Activated naive CD4-positive, alpha-beta T cell treated with anti-CD3 and anti-CD28 coated beads for 36 hours (primary cell): ENCODE results near the gene PCNX1. TPM values are rescaled to one million over a fixed set of nuclear protein-coding genes. Genes with fewer than 3 reads are reported as not detected.

ENCODE experiments used
- CTCF ChIA-PET: fragments of 350-600 bp; sonication (Branson Sonifier 250); formaldehyde crosslinking; loops from one replicate; lab custom pipeline; 2021; ENCODE audit warnings: antibody characterized with exemption; lab: Charles Lee
- DNase-seq: peaks from one replicate; pipeline ENCODE4 v3.0.0-alpha.2; 2020
- H3K27ac Mint-ChIP-seq: one replicate; pipeline ENCODE4 v1.8.0; 2021; ENCODE audit warnings: mild to moderate bottlenecking, mixed read lengths
- H3K27me3 Mint-ChIP-seq: one replicate; pipeline ENCODE4 v1.8.0; 2021; ENCODE audit warnings: low read depth, mixed read lengths
- H3K36me3 Mint-ChIP-seq: one replicate; pipeline ENCODE4 v1.8.0; 2021; ENCODE audit warnings: low read depth, mixed read lengths
- H3K4me1 Mint-ChIP-seq: one replicate; pipeline ENCODE4 v1.8.0; 2021; ENCODE audit warnings: low read depth, mixed read lengths
- H3K4me3 Mint-ChIP-seq: one replicate; pipeline ENCODE4 v1.8.0; 2021; ENCODE audit warnings: mild to moderate bottlenecking, moderate library complexity, mixed read lengths
- H3K9me3 Mint-ChIP-seq: one replicate; pipeline ENCODE4 v1.8.0; 2021; ENCODE audit warnings: mixed read lengths
- intact Hi-C: fragments of 100-400 bp; cut with micrococcal nuclease; formaldehyde crosslinking; loops from one replicate; pipeline ENCODE4 v1.15.1; 2023
- total RNA-seq, 2 experiments: library from RNA; stranded (reverse); gene quantifications; one replicate each; pipeline ENCODE4 v1.2.3, GENCODE V29; 2021

Gene PCNX1
- total RNA-seq, 2 experiments from 2014 or later = 51.9 to 63.1 TPM

DNA sequence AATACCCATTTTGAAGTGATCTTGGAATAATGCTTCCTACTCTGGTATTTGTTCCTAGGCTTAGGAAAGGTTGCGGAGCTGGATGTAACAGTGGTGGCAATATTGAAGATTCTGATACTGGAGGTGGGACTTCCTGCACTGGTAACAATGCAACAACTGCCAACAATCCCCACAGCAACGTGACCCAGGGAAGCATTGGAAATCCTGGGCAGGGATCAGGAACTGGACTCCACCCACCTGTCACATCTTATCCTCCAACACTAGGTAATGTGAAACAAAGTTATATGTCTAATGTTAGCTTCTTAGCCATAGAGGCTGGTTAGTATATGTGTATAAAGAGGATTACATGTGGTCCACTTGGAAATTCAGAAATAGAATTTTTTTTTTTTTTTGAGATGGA lies 197.9 kb downstream of the PCNX1 start:
- CTCF ChIA-PET = interaction anchor here (0.7 to 4.0 kb wide), 7 partner anchors 10 to 647 kb away, joined by 3 to 18 read pairs (median 4); no protein-coding TSS in a partner anchor
- no peaks in the 10 kb centered on the region for H3K9me3 Mint-ChIP-seq
- H3K36me3 Mint-ChIP-seq = peaks cover 30% of the 10 kb centered on the region
- no peak overlapping the region for H3K4me3 Mint-ChIP-seq
- H3K27me3 Mint-ChIP-seq = no peaks in the 10 kb centered on the region
- H3K27ac Mint-ChIP-seq = no peak overlapping the region
- no peak for DNase-seq
- intact Hi-C loops = no loop called here
- no peaks in the 10 kb centered on the region for H3K4me1 Mint-ChIP-seq

DNA sequence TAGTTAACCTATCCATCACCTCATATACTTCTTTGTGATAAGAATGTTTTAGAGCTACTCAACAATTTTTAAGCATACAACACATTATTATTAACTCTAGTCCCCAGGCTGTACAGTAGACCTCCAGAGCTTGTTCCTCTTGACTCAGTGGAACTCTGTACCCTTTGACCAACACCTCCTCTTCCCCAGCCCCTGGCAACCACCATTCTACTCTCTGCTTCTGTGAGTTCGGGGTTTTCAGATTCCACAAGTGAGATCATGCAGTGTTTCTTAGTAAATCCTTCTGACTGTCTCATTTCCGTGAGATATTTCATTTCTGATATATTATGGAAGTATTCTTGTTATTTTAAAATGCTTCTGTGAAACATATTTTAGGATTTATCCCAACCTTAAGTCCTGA lies 200.7 kb downstream of the PCNX1 start:
- no peaks in the 10 kb centered on the region for H3K27me3 Mint-ChIP-seq
- CTCF ChIA-PET = interaction anchor here (0.6 kb wide), 2 partner anchors 33 to 411 kb away, joined by 4 read pairs; no protein-coding TSS in a partner anchor
- DNase-seq = no peak
- intact Hi-C loops = no loop called here
- no peaks in the 10 kb centered on the region for H3K9me3 Mint-ChIP-seq
- peaks cover 29% of the 10 kb centered on the region for H3K36me3 Mint-ChIP-seq
- no peak overlapping the region for H3K4me3 Mint-ChIP-seq
- H3K27ac Mint-ChIP-seq = peak overlapping the region; percentile 44
- H3K4me1 Mint-ChIP-seq = no peaks in the 10 kb centered on the region

DNA sequence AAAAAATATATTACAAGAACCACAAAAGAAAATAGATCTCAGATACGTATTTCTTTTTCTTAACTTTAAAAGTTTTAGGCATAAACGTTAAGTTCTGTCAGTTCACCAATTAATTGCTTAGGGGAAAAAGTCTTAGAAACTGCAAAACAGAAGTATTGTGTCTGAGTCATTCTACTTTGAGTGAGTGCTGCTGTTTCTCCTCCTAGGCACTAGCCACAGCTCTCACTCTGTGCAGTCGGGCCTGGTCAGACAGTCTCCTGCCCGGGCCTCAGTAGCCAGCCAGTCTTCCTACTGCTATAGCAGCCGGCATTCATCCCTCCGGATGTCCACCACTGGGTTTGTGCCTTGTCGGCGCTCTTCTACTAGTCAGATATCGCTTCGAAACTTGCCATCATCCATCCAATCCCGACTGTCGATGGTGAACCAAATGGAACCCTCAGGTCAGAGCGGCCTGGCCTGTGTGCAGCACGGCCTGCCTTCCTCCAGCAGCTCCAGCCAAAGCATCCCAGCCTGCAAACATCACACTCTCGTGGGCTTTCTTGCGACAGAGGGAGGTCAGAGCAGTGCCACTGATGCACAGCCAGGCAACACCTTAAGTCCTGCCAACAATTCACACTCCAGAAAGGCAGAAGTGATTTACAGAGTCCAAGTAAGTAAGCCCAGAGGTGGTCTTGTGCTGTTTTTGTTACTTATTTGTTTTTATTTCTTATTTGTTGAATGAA lies 201.3 kb downstream of the PCNX1 start:
- Mint-ChIP-seq H3K9me3 (no peaks in the 10 kb centered on the region), H3K36me3 (peaks cover 26% of the 10 kb centered on the region), H3K27ac (no peak overlapping the region), H3K27me3 (no peaks in the 10 kb centered on the region), H3K4me3 (no peak overlapping the region), H3K4me1 (no peaks in the 10 kb centered on the region)
- DNase-seq = no peak
- intact Hi-C loops = no loop called here
- CTCF ChIA-PET = interaction anchor here (0.6 kb wide), 1 partner anchor 34 kb away, joined by 4 read pairs; no protein-coding TSS in a partner anchor

DNA sequence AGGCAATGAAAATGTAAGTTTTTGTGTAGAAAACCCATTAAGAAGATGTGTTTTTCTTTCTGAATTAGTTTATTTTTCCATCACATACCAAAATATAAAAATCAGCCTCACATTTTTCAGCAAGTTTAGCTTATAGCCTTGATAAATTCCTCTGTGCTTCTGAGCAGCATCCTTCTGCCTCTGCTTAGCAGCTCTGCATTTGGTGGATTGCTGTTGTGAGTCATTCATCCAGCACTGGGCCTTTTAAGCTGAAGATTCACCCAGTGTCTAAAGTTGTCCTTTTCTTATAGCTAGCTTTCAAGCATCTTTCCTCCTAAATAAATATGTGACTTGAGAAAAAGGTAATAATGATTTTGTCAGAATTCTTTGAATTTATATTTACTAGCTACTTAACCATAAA lies 206.1 kb downstream of the PCNX1 start:
- Mint-ChIP-seq H3K9me3 (no peaks in the 10 kb centered on the region), H3K27me3 (no peaks in the 10 kb centered on the region), H3K4me3 (no peak overlapping the region), H3K4me1 (peaks cover 8% of the 10 kb centered on the region), H3K36me3 (peaks cover 15% of the 10 kb centered on the region), H3K27ac (no peak overlapping the region)
- intact Hi-C loops = no loop called here
- no peak for DNase-seq
- CTCF ChIA-PET = interaction anchor here (0.6 to 1.2 kb wide), 2 partner anchors 9 to 47 kb away, joined by 3 to 7 read pairs; no protein-coding TSS in a partner anchor

DNA sequence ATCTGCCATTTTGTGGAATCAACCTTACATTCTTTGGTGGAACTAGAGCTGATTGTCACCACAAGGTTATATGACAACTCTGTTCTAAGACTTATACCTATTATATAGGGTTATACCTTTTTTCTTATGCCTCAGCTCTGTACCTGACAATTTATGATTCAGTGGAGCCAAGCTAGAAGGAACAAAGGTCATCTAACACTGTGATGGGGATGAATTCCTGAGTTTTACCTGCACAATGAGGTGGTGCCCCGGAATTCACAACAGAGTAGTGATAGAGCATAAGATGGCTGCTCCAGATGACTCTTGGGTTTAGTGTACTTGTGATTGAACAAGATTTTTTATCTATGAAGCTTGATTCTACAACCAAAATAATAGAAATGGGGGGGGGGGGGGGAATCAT lies 207.3 kb downstream of the PCNX1 start:
- Mint-ChIP-seq H3K36me3 (peaks cover 6% of the 10 kb centered on the region), H3K27me3 (no peaks in the 10 kb centered on the region), H3K4me3 (no peak overlapping the region), H3K27ac (no peak overlapping the region), H3K9me3 (no peaks in the 10 kb centered on the region), H3K4me1 (peaks cover 17% of the 10 kb centered on the region)
- CTCF ChIA-PET = interaction anchor here (2.1 to 2.4 kb wide), 2 partner anchors 11 to 638 kb away, joined by 9 to 13 read pairs; no protein-coding TSS in a partner anchor
- intact Hi-C loops = no loop called here
- DNase-seq = no peak

DNA sequence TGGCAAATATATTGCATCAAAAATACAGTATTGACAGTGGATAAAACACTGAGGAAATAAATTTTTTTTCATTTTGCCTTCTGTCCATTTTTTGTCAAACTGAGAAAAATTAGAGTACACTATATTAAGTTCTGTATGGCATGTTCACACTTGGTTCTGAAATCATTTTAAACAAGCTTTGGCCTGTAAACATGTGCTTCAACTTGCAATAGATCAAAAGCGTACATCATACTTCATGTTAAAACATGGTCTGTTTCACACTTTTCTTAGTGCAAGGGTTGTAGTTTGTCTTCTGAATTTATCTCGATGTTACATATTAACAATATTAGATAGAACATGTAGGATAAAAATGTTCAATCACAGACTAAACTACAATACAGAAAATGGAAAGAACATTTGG lies 208.0 kb downstream of the PCNX1 start:
- Mint-ChIP-seq H3K4me1 (peaks cover 17% of the 10 kb centered on the region), H3K36me3 (peaks cover 2% of the 10 kb centered on the region), H3K9me3 (no peaks in the 10 kb centered on the region), H3K27ac (no peak overlapping the region), H3K4me3 (no peak overlapping the region), H3K27me3 (no peaks in the 10 kb centered on the region)
- intact Hi-C loops = no loop called here
- DNase-seq = no peak
- CTCF ChIA-PET = interaction anchor here (2.1 to 2.4 kb wide), 2 partner anchors 11 to 638 kb away, joined by 9 to 13 read pairs; no protein-coding TSS in a partner anchor

DNA sequence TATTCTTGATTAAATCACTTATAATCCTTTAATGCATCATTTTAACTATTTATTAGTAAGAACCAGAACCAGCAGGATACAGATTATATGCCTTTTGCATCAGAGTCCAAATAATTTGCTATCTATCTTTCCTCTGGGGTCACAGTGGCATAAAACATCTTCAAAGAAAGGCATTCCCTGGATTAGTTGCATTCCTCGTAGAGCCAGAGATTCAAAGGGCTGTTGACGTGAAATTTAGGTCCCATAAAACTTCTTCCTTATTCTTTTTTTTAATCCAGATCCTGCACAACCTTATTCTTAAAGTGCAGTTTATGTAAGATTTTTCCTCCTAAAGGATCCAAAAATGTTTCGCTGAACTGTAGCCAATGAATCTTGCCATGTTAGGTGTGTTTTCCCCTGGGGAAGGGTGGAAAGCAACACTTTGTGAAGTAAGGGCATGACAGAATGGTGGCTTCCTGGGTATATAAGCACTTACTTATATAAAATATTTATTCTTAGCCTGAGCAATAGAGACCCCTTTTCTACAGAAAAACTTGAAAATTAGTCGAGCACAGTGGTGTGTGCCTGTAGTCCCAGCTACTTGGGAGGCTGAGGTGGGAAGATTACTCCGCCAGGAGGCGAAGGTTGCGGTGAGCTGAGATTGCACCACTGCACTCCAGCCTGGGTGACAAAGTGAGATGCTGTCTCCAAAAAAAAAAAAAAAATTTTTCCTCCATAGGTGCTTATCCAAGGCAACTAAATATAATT lies 208.7 kb downstream of the PCNX1 start:
- intact Hi-C loops = no loop called here
- no peaks in the 10 kb centered on the region for H3K27me3 Mint-ChIP-seq
- H3K27ac Mint-ChIP-seq = no peak overlapping the region
- H3K4me1 Mint-ChIP-seq = peaks cover 17% of the 10 kb centered on the region
- H3K36me3 Mint-ChIP-seq = peaks cover 2% of the 10 kb centered on the region
- no peaks in the 10 kb centered on the region for H3K9me3 Mint-ChIP-seq
- CTCF ChIA-PET = interaction anchor here (0.7 to 2.4 kb wide), 3 partner anchors 12 to 637 kb away, joined by 3 to 13 read pairs (median 9); no protein-coding TSS in a partner anchor
- no peak overlapping the region for H3K4me3 Mint-ChIP-seq
- DNase-seq = no peak

DNA sequence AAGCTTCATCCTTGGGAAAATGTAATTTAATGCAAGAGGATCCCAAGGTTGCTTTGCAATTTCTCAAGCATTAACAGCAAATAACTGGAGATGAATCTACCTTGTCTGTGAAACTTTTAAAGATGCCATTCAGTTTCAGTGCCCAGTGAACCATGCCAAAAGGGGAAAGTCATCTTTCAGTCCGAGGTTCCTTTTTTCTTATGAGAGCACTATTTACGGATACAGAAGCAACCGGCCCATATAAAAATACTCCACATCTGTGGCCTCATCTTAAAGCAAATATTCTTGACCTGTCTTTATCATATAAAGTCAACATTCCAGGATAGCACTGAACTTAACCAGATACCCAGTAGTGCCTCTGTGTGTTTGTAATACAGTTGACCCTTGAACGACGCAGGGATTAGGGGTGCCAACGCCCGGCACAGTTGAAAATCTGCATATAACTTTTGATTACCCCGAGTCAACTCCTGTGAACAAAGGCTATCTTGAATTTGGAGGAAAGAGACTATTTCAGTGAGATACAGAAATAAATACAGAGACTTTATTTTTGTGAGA lies 209.4 kb downstream of the PCNX1 start:
- CTCF ChIA-PET = interaction anchor here (0.7 to 2.4 kb wide), 2 partner anchors 541 to 636 kb away, joined by 3 to 9 read pairs; no protein-coding TSS in a partner anchor

DNA sequence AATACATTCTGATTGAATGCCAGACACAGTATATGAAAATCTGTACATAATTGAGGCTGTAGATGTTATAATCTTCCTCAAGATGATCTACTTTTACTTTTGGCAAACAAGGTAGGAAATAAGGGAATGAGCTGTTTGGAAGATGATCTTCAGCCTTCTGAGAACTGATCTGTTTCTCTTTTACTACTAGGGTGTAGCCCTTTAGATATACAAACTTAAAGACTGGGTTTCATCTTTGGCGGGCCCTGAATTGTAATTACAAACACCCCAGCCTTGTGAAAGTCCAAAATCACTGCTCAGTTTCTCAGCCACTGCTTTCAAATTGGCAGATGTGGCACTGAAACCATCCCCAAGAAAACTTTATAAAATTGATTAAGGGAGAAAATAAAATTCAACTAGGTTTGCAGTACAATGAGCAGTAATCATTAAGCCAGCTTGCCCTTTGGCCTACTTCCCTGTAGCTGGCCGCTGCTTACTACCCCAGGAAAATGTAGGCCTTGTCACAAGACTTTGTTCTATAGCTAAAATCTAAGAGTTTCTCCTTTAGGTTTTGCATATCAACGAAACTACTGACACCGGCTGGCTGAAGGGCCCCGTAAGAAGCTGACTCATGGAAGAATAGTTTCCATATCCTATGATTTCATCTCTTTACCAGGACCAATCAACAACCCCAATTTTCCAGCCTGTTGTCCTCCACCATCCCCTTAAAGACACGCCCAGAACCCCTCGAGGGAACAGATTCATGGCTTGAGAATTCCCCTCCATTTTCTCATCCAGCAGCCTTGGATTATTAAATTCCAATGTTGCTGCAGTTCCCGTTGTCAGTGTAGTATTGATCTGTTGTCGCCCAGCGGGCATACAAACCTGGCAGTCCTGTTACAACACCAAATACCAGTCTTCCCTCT lies 210.8 kb downstream of the PCNX1 start:
- H3K27me3 Mint-ChIP-seq = no peaks in the 10 kb centered on the region

More for the DNA sequence above, 209.4 kb downstream of the PCNX1 start:
- H3K27ac Mint-ChIP-seq = no peak overlapping the region
- H3K4me3 Mint-ChIP-seq = no peak overlapping the region
- DNase-seq = no peak
- intact Hi-C loops = no loop called here
- H3K36me3 Mint-ChIP-seq = peaks cover 2% of the 10 kb centered on the region
- peaks cover 17% of the 10 kb centered on the region for H3K4me1 Mint-ChIP-seq
- H3K27me3 Mint-ChIP-seq = no peaks in the 10 kb centered on the region
- no peaks in the 10 kb centered on the region for H3K9me3 Mint-ChIP-seq

DNA sequence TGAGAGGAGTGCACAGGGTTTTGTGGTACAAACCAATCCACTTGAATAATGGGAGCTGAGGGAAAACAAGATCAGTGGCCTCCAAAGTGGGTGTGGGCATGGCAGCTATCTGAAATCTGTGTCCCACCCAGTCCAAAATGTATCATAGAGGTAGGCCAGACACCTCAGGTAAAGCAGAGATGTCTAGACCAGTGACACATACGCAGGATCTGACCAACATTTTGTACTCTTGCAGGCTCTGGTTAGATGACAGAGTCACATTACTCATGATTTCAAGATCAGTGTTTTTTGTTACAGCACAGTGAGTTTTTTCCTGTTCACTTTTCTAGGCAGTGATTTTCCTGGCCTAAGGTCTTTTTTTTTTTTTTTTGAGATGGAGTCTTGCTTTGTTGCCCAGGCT lies 211.8 kb downstream of the PCNX1 start:
- intact Hi-C loops = no loop called here
- H3K4me3 Mint-ChIP-seq = no peak overlapping the region
- H3K27ac Mint-ChIP-seq = peak overlapping the region; percentile 48
- CTCF ChIA-PET = interaction anchor here (0.6 kb wide), 1 partner anchor 111 kb away, joined by 3 read pairs; no protein-coding TSS in a partner anchor
- H3K36me3 Mint-ChIP-seq = no peaks in the 10 kb centered on the region
- peaks cover 17% of the 10 kb centered on the region for H3K4me1 Mint-ChIP-seq
- no peaks in the 10 kb centered on the region for H3K9me3 Mint-ChIP-seq
- DNase-seq = peak; percentile 19
- H3K27me3 Mint-ChIP-seq = no peaks in the 10 kb centered on the region

More for the DNA sequence above, 210.8 kb downstream of the PCNX1 start:
- Mint-ChIP-seq H3K9me3 (no peaks in the 10 kb centered on the region), H3K4me1 (peaks cover 17% of the 10 kb centered on the region), H3K4me3 (no peak overlapping the region), H3K27ac (peak overlapping the region; percentile 50), H3K36me3 (peaks cover 1% of the 10 kb centered on the region)
- CTCF ChIA-PET = interaction anchor here (0.6 to 0.8 kb wide), 2 partner anchors 13 to 596 kb away, joined by 3 to 4 read pairs; no protein-coding TSS in a partner anchor
- no peak for DNase-seq
- intact Hi-C loops = no loop called here

DNA sequence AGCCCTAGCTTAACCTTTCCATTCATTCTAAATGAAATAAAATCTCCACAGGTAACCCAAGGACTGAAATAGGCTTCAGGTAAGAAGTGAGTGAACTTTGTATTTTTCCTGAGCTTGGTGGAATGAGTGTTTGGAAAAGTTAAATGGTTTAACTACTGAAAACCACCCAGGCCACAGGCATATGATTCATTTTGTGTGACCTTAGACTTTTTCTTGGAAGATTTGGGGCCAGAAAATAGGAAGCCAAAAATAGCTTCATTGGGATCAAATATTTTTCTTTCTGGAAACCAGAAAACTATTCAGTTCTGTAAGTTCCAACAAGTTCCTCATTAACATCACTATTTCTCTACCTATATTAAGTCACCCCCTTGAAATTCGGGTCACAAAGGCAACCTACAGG lies 212.6 kb downstream of the PCNX1 start:
- no peaks in the 10 kb centered on the region for H3K36me3 Mint-ChIP-seq
- no peak overlapping the region for H3K4me3 Mint-ChIP-seq
- CTCF ChIA-PET = interaction anchor here (0.6 kb wide), 1 partner anchor 110 kb away, joined by 3 read pairs; no protein-coding TSS in a partner anchor
- intact Hi-C loops = no loop called here
- no peak overlapping the region for H3K27ac Mint-ChIP-seq
- peaks cover 17% of the 10 kb centered on the region for H3K4me1 Mint-ChIP-seq
- no peaks in the 10 kb centered on the region for H3K27me3 Mint-ChIP-seq
- DNase-seq = no peak
- H3K9me3 Mint-ChIP-seq = no peaks in the 10 kb centered on the region
